ENCODE measurements around the gene CCDC81. TPM values are rescaled to one million over a fixed set of nuclear protein-coding genes. Genes with fewer than 3 reads are reported as not detected.

Gene CCDC81
- total and polyA plus RNA-seq, 4 donors = 2.1 to 17.1 (median 7.1) TPM

DNA sequence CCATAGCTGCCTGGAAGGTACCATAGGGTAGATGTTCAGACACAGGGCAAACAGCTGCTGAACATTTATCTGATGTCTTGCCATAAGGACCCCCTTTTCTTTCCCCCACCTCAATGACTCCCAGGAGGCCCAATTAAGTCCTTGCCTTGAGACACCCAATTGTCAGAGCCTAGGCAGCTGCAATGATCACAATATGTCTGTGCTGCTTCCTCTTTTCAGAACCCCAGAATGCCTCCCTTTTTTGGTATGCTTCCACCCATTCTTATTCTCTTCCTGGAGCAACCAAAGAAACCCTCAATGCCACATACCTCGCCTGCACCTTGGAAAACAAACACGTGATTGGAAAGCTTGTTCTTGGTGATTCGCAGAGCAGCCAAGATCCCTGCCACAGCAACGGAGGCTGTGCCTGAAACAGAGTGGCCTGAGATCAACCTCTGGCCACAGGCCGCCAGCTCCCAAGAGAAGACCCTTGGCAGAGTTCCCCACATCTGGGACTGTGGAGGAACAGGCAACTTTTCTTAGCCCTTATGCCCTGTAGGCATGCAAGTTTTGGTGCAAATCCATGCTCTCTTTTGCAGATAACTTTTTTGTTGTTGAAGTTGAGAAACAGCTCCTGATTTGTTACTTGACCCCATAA, 75.4 kb downstream of the CCDC81 start:
- no peaks in the 10 kb centered on the region for H3K9me3 ChIP-seq (ENCODE audit: control insufficient read depth in 4 of 4, insufficient read depth in 3 of 4, low read length in 3 of 4)
- DNase-seq (no peak), ATAC-seq (ENCODE audit: insufficient read depth, low FRiP score) (no peak)
- TF ChIP-seq, protein P1, sequence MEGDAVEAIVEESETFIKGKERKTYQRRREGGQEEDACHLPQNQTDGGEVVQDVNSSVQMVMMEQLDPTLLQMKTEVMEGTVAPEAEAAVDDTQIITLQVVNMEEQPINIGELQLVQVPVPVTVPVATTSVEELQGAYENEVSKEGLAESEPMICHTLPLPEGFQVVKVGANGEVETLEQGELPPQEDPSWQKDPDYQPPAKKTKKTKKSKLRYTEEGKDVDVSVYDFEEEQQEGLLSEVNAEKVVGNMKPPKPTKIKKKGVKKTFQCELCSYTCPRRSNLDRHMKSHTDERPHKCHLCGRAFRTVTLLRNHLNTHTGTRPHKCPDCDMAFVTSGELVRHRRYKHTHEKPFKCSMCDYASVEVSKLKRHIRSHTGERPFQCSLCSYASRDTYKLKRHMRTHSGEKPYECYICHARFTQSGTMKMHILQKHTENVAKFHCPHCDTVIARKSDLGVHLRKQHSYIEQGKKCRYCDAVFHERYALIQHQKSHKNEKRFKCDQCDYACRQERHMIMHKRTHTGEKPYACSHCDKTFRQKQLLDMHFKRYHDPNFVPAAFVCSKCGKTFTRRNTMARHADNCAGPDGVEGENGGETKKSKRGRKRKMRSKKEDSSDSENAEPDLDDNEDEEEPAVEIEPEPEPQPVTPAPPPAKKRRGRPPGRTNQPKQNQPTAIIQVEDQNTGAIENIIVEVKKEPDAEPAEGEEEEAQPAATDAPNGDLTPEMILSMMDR (IDR thresholded peaks at IDR 0.05; ENCODE audit: control extremely low read depth, extremely low read depth) = no peak
- no peak overlapping the region for H3K27ac ChIP-seq (ENCODE audit: low read depth in 1 of 2, low read length in 1 of 2)
- H3K4me1 ChIP-seq (ENCODE audit: control insufficient read depth in 5 of 5, insufficient read depth in 5 of 5, low read length in 5 of 5) = peaks cover 0 to 5% (median 0%) of the 10 kb centered on the region in 5 donors
- no peak overlapping the region for H3K4me3 ChIP-seq
- H3K27me3 ChIP-seq (ENCODE audit: control insufficient read depth in 3 of 3, insufficient read depth in 3 of 3, low read length in 2 of 3) = no peaks in the 10 kb centered on the region
- peaks cover 0 to 3% (median under 1%) of the 10 kb centered on the region in 4 donors for H3K36me3 ChIP-seq (ENCODE audit: control insufficient read depth in 4 of 4, insufficient read depth in 4 of 4, low read length in 4 of 4)
- H3K9ac ChIP-seq (ENCODE audit: insufficient read depth in 1 of 2, low read length in 2 of 2) = no peak overlapping the region
- 89 to 93% methylated on average over 5 of the region's 5 CpGs for WGBS, 2 donors

DNA sequence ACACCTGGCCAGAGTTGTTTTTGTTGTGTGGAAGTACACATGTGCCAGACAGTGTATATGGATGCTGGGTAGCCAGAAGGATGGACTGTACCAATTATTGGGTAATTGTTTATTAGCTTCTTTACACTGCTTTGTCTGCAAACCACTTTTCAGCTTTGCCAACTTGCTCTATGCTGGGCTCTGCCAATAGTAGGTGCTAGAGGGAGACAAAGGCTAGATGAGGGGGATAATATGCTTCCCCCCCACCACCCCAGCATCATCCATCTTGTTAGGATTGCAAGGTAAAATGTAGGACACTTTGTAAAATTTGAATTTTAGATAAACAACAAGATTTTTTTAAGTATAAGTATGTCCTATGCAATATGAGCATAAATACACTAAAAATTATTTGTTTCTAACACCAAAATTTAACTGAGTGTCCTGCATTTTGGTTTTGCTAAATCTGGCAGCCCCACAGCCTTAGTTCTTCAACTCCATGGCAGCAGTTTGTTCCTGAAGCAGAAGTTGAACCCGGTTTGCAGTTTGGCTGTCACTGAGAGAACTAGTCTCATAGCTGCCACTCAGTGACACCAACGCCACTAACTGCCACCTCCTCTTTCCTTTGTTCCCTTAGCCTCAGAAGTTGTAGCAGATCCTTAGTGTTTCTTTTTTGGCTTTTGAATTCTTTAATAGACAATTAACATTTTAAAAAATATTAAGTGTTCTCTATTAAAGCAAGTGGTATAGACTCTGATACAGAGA, 78.8 kb downstream of the CCDC81 start:
- H3K27ac ChIP-seq (ENCODE audit: low read depth in 1 of 2, low read length in 1 of 2) = no peak overlapping the region
- H3K27me3 ChIP-seq (ENCODE audit: control insufficient read depth in 3 of 3, insufficient read depth in 3 of 3, low read length in 2 of 3) = no peaks in the 10 kb centered on the region
- ATAC-seq (ENCODE audit: insufficient read depth, low FRiP score) (no peak), DNase-seq (no peak)
- no peak overlapping the region for H3K4me3 ChIP-seq
- H3K36me3 ChIP-seq (ENCODE audit: control insufficient read depth in 4 of 4, insufficient read depth in 4 of 4, low read length in 4 of 4) = no peaks in the 10 kb centered on the region
- WGBS, 2 donors = 72 to 74% methylated on average over 2 of the region's 2 CpGs
- H3K9ac ChIP-seq (ENCODE audit: insufficient read depth in 1 of 2, low read length in 2 of 2) = no peak overlapping the region
- no peaks in the 10 kb centered on the region for H3K9me3 ChIP-seq (ENCODE audit: control insufficient read depth in 4 of 4, insufficient read depth in 3 of 4, low read length in 3 of 4)
- peaks cover 0 to 10% (median 0%) of the 10 kb centered on the region in 5 donors for H3K4me1 ChIP-seq (ENCODE audit: control insufficient read depth in 5 of 5, insufficient read depth in 5 of 5, low read length in 5 of 5)
- TF ChIP-seq, protein P1 (IDR thresholded peaks at IDR 0.05; ENCODE audit: control extremely low read depth, extremely low read depth) = no peak

DNA sequence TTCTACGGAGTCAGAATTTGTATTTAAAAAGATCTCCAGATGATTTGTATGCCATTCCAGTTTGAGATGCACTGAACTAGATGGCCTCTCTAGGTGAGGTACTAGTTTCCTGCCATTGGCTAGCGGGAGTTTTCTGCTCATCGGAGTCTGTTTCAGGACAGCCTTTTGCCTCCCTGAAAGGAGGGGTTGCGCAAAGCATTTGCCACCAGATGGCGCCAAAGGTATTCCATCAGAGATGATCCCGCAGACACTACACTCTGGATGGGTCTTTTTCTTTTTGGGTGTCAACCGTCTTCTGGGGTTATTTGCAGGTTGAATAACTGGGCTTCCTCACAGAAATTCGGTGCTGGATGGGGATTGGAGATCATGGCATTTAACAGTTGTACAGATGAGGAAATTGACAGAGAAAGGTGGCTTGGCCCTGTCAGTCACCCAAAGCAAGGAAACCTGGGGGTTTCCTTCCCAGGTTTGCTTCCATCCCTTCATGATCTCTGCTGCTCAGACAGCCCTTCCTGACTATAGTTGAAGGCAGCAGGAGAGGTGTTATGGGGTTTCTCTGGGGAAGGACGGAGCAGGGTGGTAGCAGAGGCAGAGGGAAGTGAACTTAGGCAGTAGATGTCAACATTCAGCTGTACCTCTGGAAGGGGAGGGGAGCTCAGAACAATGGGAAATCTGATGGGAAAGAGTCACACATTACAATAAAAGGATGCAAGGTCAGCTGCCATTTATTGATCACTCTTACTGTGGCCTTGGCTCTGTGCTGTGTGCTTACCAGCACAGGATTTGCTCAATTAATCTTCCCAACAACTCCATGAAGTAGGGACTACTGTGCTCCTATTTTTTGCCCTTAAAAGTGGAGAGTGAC, 81.6 kb downstream of the CCDC81 start:
- no peaks in the 10 kb centered on the region for H3K27me3 ChIP-seq (ENCODE audit: control insufficient read depth in 3 of 3, insufficient read depth in 3 of 3, low read length in 2 of 3)
- peaks cover 0 to 14% (median 8%) of the 10 kb centered on the region in 5 donors for H3K4me1 ChIP-seq (ENCODE audit: control insufficient read depth in 5 of 5, insufficient read depth in 5 of 5, low read length in 5 of 5)
- H3K27ac ChIP-seq (ENCODE audit: low read depth in 1 of 2, low read length in 1 of 2) = no peak overlapping the region
- no peak overlapping the region for H3K9ac ChIP-seq (ENCODE audit: insufficient read depth in 1 of 2, low read length in 2 of 2)
- H3K4me3 ChIP-seq = no peak overlapping the region
- TF ChIP-seq, protein P1 (IDR thresholded peaks at IDR 0.05; ENCODE audit: control extremely low read depth, extremely low read depth) = peak; percentile 92
- WGBS, 2 donors = 18 to 22% methylated on average over 9 of the region's 9 CpGs
- H3K9me3 ChIP-seq (ENCODE audit: control insufficient read depth in 4 of 4, insufficient read depth in 3 of 4, low read length in 3 of 4) = no peaks in the 10 kb centered on the region
- no peaks in the 10 kb centered on the region for H3K36me3 ChIP-seq (ENCODE audit: control insufficient read depth in 4 of 4, insufficient read depth in 4 of 4, low read length in 4 of 4)
- no peak for ATAC-seq (ENCODE audit: insufficient read depth, low FRiP score)
- DNase-seq = peak; percentile 81 to 91 (median 89)
